ENCODE data around the gene TFF3. TPM values are rescaled to one million over a fixed set of nuclear protein-coding genes. Genes with fewer than 3 reads are reported as not detected.

Gene TFF3
- polyA plus RNA-seq, 1 donor from 2014 or later = not detected

- TF ChIP-seq POLR2AphosphoS5 (IDR thresholded peaks at IDR 0.05) (no peak), TAF1 (IDR thresholded peaks at IDR 0.05; ENCODE audit: low read depth) (no peak), EZH2 (IDR thresholded peaks at IDR 0.05; ENCODE audit: borderline replicate concordance, insufficient read depth, low read length, poor library complexity, severe bottlenecking) (no peak), EP300 (conservative IDR thresholded peaks at IDR 0.05; ENCODE audit: poor library complexity, severe bottlenecking) (no peak), REST (IDR thresholded peaks at IDR 0.05; ENCODE audit: borderline replicate concordance) (no peak), SMC3 (conservative IDR thresholded peaks at IDR 0.05; ENCODE audit: poor library complexity) (no peak), CTCF (IDR thresholded peaks at IDR 0.05; ENCODE audit: poor library complexity, severe bottlenecking) (no peak), MXI1 (conservative IDR thresholded peaks at IDR 0.05; ENCODE audit: poor library complexity, severe bottlenecking) (no peak), RAD21 (conservative IDR thresholded peaks at IDR 0.05) (no peak)
- Histone ChIP-seq H3K4me2 (ENCODE audit: low read length) (no peak overlapping the region), H3K9me3 (ENCODE audit: low read length) (no peaks in the 10 kb centered on the region), H3K9me2 (ENCODE audit: insufficient read depth, low read length) (no peaks in the 10 kb centered on the region), H3K4me3 (ENCODE audit: low read length) (no peak overlapping the region), H3K36me3 (ENCODE audit: insufficient read depth, low read length) (no peaks in the 10 kb centered on the region), H2AFZ (ENCODE audit: low read depth, low read length) (no peak overlapping the region), H3F3A (ENCODE audit: insufficient read depth, low read length, poor library complexity, severe bottlenecking) (no peaks in the 10 kb centered on the region), H4K20me1 (ENCODE audit: insufficient read depth) (no peaks in the 10 kb centered on the region), H3K27me3 (ENCODE audit: insufficient read depth, low read depth, low read length) (no peaks in the 10 kb centered on the region), H3K27ac (ENCODE audit: low read length) (no peak overlapping the region), H3K79me2 (replicated peaks; ENCODE audit: insufficient read depth, low read length) (no peaks in the 10 kb centered on the region), H3K9ac (ENCODE audit: low read length) (no peak overlapping the region)
Measured at GRCh38 chr21:42317826-42318746, 2.9 kb upstream of the TFF3 start.

- no peak overlapping the region for H2AFZ ChIP-seq (ENCODE audit: low read depth, low read length)
- H3K79me2 ChIP-seq (replicated peaks; ENCODE audit: insufficient read depth, low read length) = no peaks in the 10 kb centered on the region
- no peak overlapping the region for H3K4me2 ChIP-seq (ENCODE audit: low read length)
- no peaks in the 10 kb centered on the region for H3K27me3 ChIP-seq (ENCODE audit: insufficient read depth, low read depth, low read length)
- H3K4me3 ChIP-seq (ENCODE audit: low read length) = no peak overlapping the region
- no peak overlapping the region for H3K27ac ChIP-seq (ENCODE audit: low read length)
- no peaks in the 10 kb centered on the region for H3K9me3 ChIP-seq (ENCODE audit: low read length)
- no peak for TF ChIP-seq SMC3 (conservative IDR thresholded peaks at IDR 0.05; ENCODE audit: poor library complexity)
- TF ChIP-seq REST (IDR thresholded peaks at IDR 0.05; ENCODE audit: borderline replicate concordance) = no peak
- no peak for TF ChIP-seq TAF1 (IDR thresholded peaks at IDR 0.05; ENCODE audit: low read depth)
- no peak for TF ChIP-seq POLR2AphosphoS5 (IDR thresholded peaks at IDR 0.05)
- TF ChIP-seq EP300 (conservative IDR thresholded peaks at IDR 0.05; ENCODE audit: poor library complexity, severe bottlenecking) = no peak
- TF ChIP-seq CTCF (IDR thresholded peaks at IDR 0.05; ENCODE audit: poor library complexity, severe bottlenecking) = no peak
- no peak for TF ChIP-seq RAD21 (conservative IDR thresholded peaks at IDR 0.05)
- TF ChIP-seq MXI1 (conservative IDR thresholded peaks at IDR 0.05; ENCODE audit: poor library complexity, severe bottlenecking) = no peak
- TF ChIP-seq EZH2 (IDR thresholded peaks at IDR 0.05; ENCODE audit: borderline replicate concordance, insufficient read depth, low read length, poor library complexity, severe bottlenecking) = no peak
- H3K36me3 ChIP-seq (ENCODE audit: insufficient read depth, low read length) = no peaks in the 10 kb centered on the region
- no peak overlapping the region for H3K9ac ChIP-seq (ENCODE audit: low read length)
- no peaks in the 10 kb centered on the region for H3K9me2 ChIP-seq (ENCODE audit: insufficient read depth, low read length)
- H3F3A ChIP-seq (ENCODE audit: insufficient read depth, low read length, poor library complexity, severe bottlenecking) = no peaks in the 10 kb centered on the region
- H4K20me1 ChIP-seq (ENCODE audit: insufficient read depth) = no peaks in the 10 kb centered on the region
Measured at GRCh38 chr21:42317341-42317741, 2.1 kb upstream of the TFF3 start.

All from neural cell (in vitro differentiated cells).